Heart left ventricle (tissue), 16 donors: ENCODE measurements around the gene MYBBP1A. TPM values are rescaled to one million over a fixed set of nuclear protein-coding genes. Genes with fewer than 3 reads are reported as not detected.
"Not testable (repeated sequence)": the region's sequence is repeated elsewhere in the genome, so short reads cannot be mapped to it uniquely, and the experiment has no call there.

Source experiments
- ATAC-seq, 4 donors: fragments of 200-7000 bp; cut with Tn5 transposase; one replicate each; pipeline ENCODE4 v1.9.1; 2020 to 2022; ENCODE audit warnings: moderate library complexity in 4 of 4, mild to moderate bottlenecking in 3 of 4, moderate number of reproducible peaks in 1 of 4
- DNase-seq, 5 donors: peaks; one replicate each; pipeline ENCODE4 v3.0.0-alpha.2; 2020
- H3K27ac ChIP-seq, 12 donors: fragments of 200-600 bp; sonication (generic) in 4 of 12; one replicate each; pipeline versions ENCODE4 v1.5.0 to v1.8.0; 2016 to 2022; ENCODE audit warnings: mild to moderate bottlenecking in 2 of 12
- H3K27me3 ChIP-seq, 9 donors: fragments of 200-600 bp; sonication (generic) in 2 of 9; one replicate each; pipeline versions ENCODE4 v1.5.1 to v1.8.0; 2016 to 2022; ENCODE audit warnings: mild to moderate bottlenecking in 3 of 9
- H3K36me3 ChIP-seq, 9 donors: fragments of 200-600 bp; sonication (generic) in 2 of 9; one replicate each; pipeline versions ENCODE4 v1.5.0 to v1.8.0; 2018 to 2022; ENCODE audit warnings: mild to moderate bottlenecking in 2 of 9
- H3K4me1 ChIP-seq, 12 donors: fragments of 200-600 bp; sonication (generic) in 4 of 12; one replicate each; pipeline versions ENCODE4 v1.5.0 to v1.8.0; 2016 to 2022; ENCODE audit warnings: mild to moderate bottlenecking in 3 of 12
- H3K4me3 ChIP-seq, 12 donors: fragments of 200-600 bp; sonication (generic) in 4 of 12; one replicate each; pipeline versions ENCODE4 v1.5.0 to v1.8.0; 2017 to 2022; ENCODE audit warnings: mild to moderate bottlenecking in 9 of 12, moderate library complexity in 4 of 12
- H3K9me3 ChIP-seq, 12 donors: fragments of 200-600 bp; sonication (generic) in 4 of 12; one replicate each; pipeline versions ENCODE4 v1.5.0 to v1.8.0; 2016 to 2022; ENCODE audit warnings: mild to moderate bottlenecking in 1 of 12
- CTCF ChIP-seq, 12 donors: fragments of 200-600 bp; sonication (generic) in 4 of 12; IDR thresholded peaks; one replicate each; pipeline versions ENCODE4 v1.5.0 to v1.8.0; 2018 to 2022; ENCODE audit warnings: antibody characterized with exemption in 12 of 12, mild to moderate bottlenecking in 5 of 12
- POLR2A ChIP-seq, 2 donors: fragments of 450-650 bp; IDR thresholded peaks; one replicate each; pipeline ENCODE4 v1.6.1; 2017; ENCODE audit warnings: antibody characterized with exemption in 2 of 2, mild to moderate bottlenecking in 2 of 2, moderate library complexity in 2 of 2
- WGBS, 4 donors: extraction: QIAGEN DNeasy Blood & Tissue Kit in 2 of 4; methylation state at CpG; one replicate each; pipeline versions ENCODE4 v1.1.5 to v1.1.7; 2013 to 2018; 5-methylcytosine and 5-hydroxymethylcytosine counted together
- intact Hi-C, 10 donors: fragments of 100-400 bp; cut with DNase I; formaldehyde crosslinking; loops; one replicate each; pipeline versions ENCODE4 v1.11.1 to v1.14.2; 2022
- polyA plus RNA-seq, 2 donors: library from polyadenylated mRNA; stranded (reverse); fragments of 200-250 nt; gene quantifications; one replicate each; pipeline ENCODE4 v1.2.3, GENCODE V29; 2013
- total RNA-seq, 9 donors: library from RNA; depleted of rRNA in 2 of 9; stranded (reverse); fragments of >200 nt in 2 of 9; fragmentation: NEBNext Ultra II Directional in 3 of 9; extraction: Animal tissue kit (Norgen Biotek cat#: 25700) in 3 of 9; gene quantifications; one replicate each; pipeline versions ENCODE4 v1.1.0 to v1.2.4, GENCODE V29; 2016 to 2023
- donor health status: ischemic (EF 13 %, LVEDD 7.1; RV severe dilation, severe dysfunction).
- donor health status: healthy with polysubstance abuse.
- donor health status: DM: no; HTN: yes; CAD: no.
- donor health status: DM: no; HTN: no; CAD: no.
- donor health status: ischemic (EF 25% LVEDD 6.9; RV normal size, moderate dysfunction).
- donor health status: ischemic (EF 25% LVEDD 5.7; RV mildly dilated, moderate dysfunction).
- donor health status: healthy.
- donor health status: DM: yes; HTN: yes; CAD: no.
- donor health status: ischemic (EF 35%, LVEDD 5.7; RV mildly dilated, moderate dysfunction).
- donor health status: nonischemic (EF 11% LVEDD 7.7; RV severe dilation, severe dysfunction).
- donor health status: DM: yes; HTN: yes; CAD: no.
- donor health status: PGD.
- donor health status: ischemic (EF 29% LVEDD 5.4; RV normal size, mild dysfunction).
- donor health status: nonischemic (EF 23%, LVEDD 6.1; RV moderate dilation, normal function).

MYBBP1A gene
- total and polyA plus RNA-seq, 11 donors, result 15.5 to 34.8 (median 24.4) TPM

GRCh38 chr17:4591529-4591928, 36.3 kb upstream of the MYBBP1A start:
- DNase-seq, result no peak
- TF ChIP-seq POLR2A (IDR thresholded peaks at IDR 0.05), result no peak
- no peak for TF ChIP-seq CTCF (IDR thresholded peaks at IDR 0.05)
- Histone ChIP-seq H3K9me3 (no peaks in the 10 kb centered on the region), H3K36me3 (no peaks in the 10 kb centered on the region), H3K27me3 (no peaks in the 10 kb centered on the region), H3K4me1 (peaks cover 0 to 62% (median 12%) of the 10 kb centered on the region in 12 donors), H3K4me3 (no peak overlapping the region), H3K27ac (peak overlapping the region in 4 of 12 donors; percentile 5 to 50 (median 44))
- peak in 3 of 4 donors; percentile 1 to 3 (median 2) for ATAC-seq
- intact Hi-C loops, result no loop called here
- WGBS, 4 donors, result 58 to 70% (median 61%) methylated on average over 7 to 12 of the region's 12 CpGs

GRCh38 chr17:4590981-4591453, 35.8 kb upstream of the MYBBP1A start:
- Histone ChIP-seq H3K4me3 (no peak overlapping the region), H3K27me3 (no peaks in the 10 kb centered on the region), H3K9me3 (no peaks in the 10 kb centered on the region), H3K4me1 (peaks cover 0 to 66% (median 12%) of the 10 kb centered on the region in 12 donors), H3K36me3 (no peaks in the 10 kb centered on the region), H3K27ac (peak overlapping the region in 4 of 12 donors; percentile 5 to 50 (median 44))
- 43 to 67% (median 66%) methylated on average over 3 to 10 of the region's 10 CpGs for WGBS, 4 donors
- DNase-seq (no peak), ATAC-seq (no peak)
- intact Hi-C loops, result no loop called here
- TF ChIP-seq CTCF (IDR thresholded peaks at IDR 0.05), result no peak
- TF ChIP-seq POLR2A (IDR thresholded peaks at IDR 0.05), result no peak

GRCh38 chr17:4590042-4590441, 34.9 kb upstream of the MYBBP1A start:
- ATAC-seq, intact Hi-C loops, H3K9me3 ChIP-seq, DNase-seq, H3K4me3 ChIP-seq, H3K27me3 ChIP-seq, H3K36me3 ChIP-seq: not testable (repeated sequence)
- WGBS, 4 donors, result 49 to 73% (median 58%) methylated on average over 11 of the region's 11 CpGs
- Histone ChIP-seq H3K27ac (peak overlapping the region in 2 of 12 donors; percentile 43 to 44), H3K4me1 (peaks cover 0 to 76% (median 15%) of the 10 kb centered on the region in 12 donors)

- Histone ChIP-seq H3K9me3 (no peaks in the 10 kb centered on the region), H3K4me3 (no peak overlapping the region), H3K27me3 (peaks cover 0 to 12% (median 3%) of the 10 kb centered on the region in 9 donors), H3K27ac (peak overlapping the region in 5 of 12 donors; percentile 66 to 86 (median 83)), H3K4me1 (peaks cover 0 to 85% (median 16%) of the 10 kb centered on the region in 12 donors), H3K36me3 (no peaks in the 10 kb centered on the region)
- WGBS, 4 donors, result 79 to 87% (median 85%) methylated on average over 16 to 22 of the region's 22 CpGs
- ATAC-seq (no peak), DNase-seq (no peak)
- intact Hi-C loops, result no loop called here
- TF ChIP-seq POLR2A (IDR thresholded peaks at IDR 0.05) (no peak), CTCF (IDR thresholded peaks at IDR 0.05) (no peak)
These were observed 33.9 kb upstream of the MYBBP1A start for GRCh38 chr17:4588898-4589625.
